ENCODE data around the gene BRD1.

Gene BRD1

GRCh38 chr22:49791682-49792081 is 36.0 kb downstream of the BRD1 start:
- no peak for DNase-seq (ENCODE audit: extremely low spot score)
- CTCF ChIA-PET = interaction anchor here (1.2 to 1.5 kb wide), 2 partner anchors 26 to 31 kb away, joined by 3 to 4 read pairs; no protein-coding TSS in a partner anchor
- POLR2A ChIA-PET = interaction anchor here (1.2 kb wide), 1 partner anchor 23 kb away, joined by 3 read pairs; no protein-coding TSS in a partner anchor
- no peak for TF ChIP-seq CTCF (IDR thresholded peaks at IDR 0.05; ENCODE audit: control extremely low read depth, extremely low read depth, low read depth, missing control alignments)

GRCh38 chr22:49790912-49791311 is 36.8 kb downstream of the BRD1 start:
- POLR2A ChIA-PET = no interaction called here
- CTCF ChIA-PET = interaction anchor here (1.2 to 1.3 kb wide), 2 partner anchors 23 to 26 kb away, joined by 3 read pairs; no protein-coding TSS in a partner anchor
- no peak for DNase-seq (ENCODE audit: extremely low spot score)
- no peak for TF ChIP-seq CTCF (IDR thresholded peaks at IDR 0.05; ENCODE audit: control extremely low read depth, extremely low read depth, low read depth, missing control alignments)

- ChIA-PET CTCF (interaction anchor here (1.3 kb wide), 1 partner anchor 22 kb away, joined by 3 read pairs; no protein-coding TSS in a partner anchor), POLR2A (no interaction called here)
- no peak for TF ChIP-seq CTCF (IDR thresholded peaks at IDR 0.05; ENCODE audit: control extremely low read depth, extremely low read depth, low read depth, missing control alignments)
- no peak for DNase-seq (ENCODE audit: extremely low spot score)
Measured at GRCh38 chr22:49789289-49790141, 38.2 kb downstream of the BRD1 start.

- ChIA-PET POLR2A (no interaction called here), CTCF (no interaction called here)
- TF ChIP-seq CTCF (IDR thresholded peaks at IDR 0.05; ENCODE audit: control extremely low read depth, extremely low read depth, low read depth, missing control alignments) = no peak
- no peak for DNase-seq (ENCODE audit: extremely low spot score)
Measured at GRCh38 chr22:49788504-49788903, 39.2 kb downstream of the BRD1 start.

- TF ChIP-seq CTCF (IDR thresholded peaks at IDR 0.05; ENCODE audit: control extremely low read depth, extremely low read depth, low read depth, missing control alignments) = no peak
- ChIA-PET CTCF (no interaction called here), POLR2A (no interaction called here)
- no peak for DNase-seq (ENCODE audit: extremely low spot score)
Measured at GRCh38 chr22:49787861-49788260, 39.8 kb downstream of the BRD1 start.

- no peak for DNase-seq (ENCODE audit: extremely low spot score)
- no peak for TF ChIP-seq CTCF (IDR thresholded peaks at IDR 0.05; ENCODE audit: control extremely low read depth, extremely low read depth, low read depth, missing control alignments)
- CTCF ChIA-PET = no interaction called here
- POLR2A ChIA-PET = no interaction called here
Measured at GRCh38 chr22:49786976-49787706, 40.5 kb downstream of the BRD1 start.

All from GM10248 (cell line).